GM23248 (cell line): ENCODE measurements around the gene EP300. TPM values are rescaled to one million over a fixed set of nuclear protein-coding genes. Genes with fewer than 3 reads are reported as not detected.

ENCODE experiments used
- DNase-seq: peaks from one replicate; pipeline ENCODE4 v3.0.0-alpha.2; 2015
- H2AFZ ChIP-seq: fragments of 200-600 bp; sonication (generic); 2 replicates; pipeline ENCODE4 v1.6.1; 2016; ENCODE audit warnings: antibody characterized with exemption
- H3F3A ChIP-seq: fragments of 200-600 bp; sonication (generic); 2 replicates; pipeline ENCODE4 v1.6.1; 2016; ENCODE audit warnings: mild to moderate bottlenecking, antibody characterized with exemption, mixed run types; ENCODE audit not compliant: insufficient read depth
- H3K27ac ChIP-seq: fragments of 200-600 bp; sonication (generic); 2 replicates; pipeline ENCODE4 v1.5.1; 2016; ENCODE audit warnings: mild to moderate bottlenecking
- H3K27me3 ChIP-seq: fragments of 200-600 bp; sonication (generic); replicated peaks from 2 replicates; pipeline ENCODE4 v1.6.1; 2016; ENCODE audit warnings: mild to moderate bottlenecking; ENCODE audit not compliant: insufficient read depth
- H3K36me3 ChIP-seq: fragments of 200-600 bp; sonication (generic); 2 replicates; pipeline ENCODE4 v1.6.1; 2016; ENCODE audit warnings: low read depth, mild to moderate bottlenecking
- H3K4me1 ChIP-seq: fragments of 200-600 bp; sonication (generic); 2 replicates; pipeline ENCODE4 v1.6.1; 2016; ENCODE audit warnings: mild to moderate bottlenecking; ENCODE audit not compliant: insufficient read depth
- H3K4me2 ChIP-seq: fragments of 200-600 bp; sonication (generic); one replicate; pipeline ENCODE4 v1.6.1; 2016; ENCODE audit warnings: mild to moderate bottlenecking; ENCODE audit not compliant: unreplicated experiment
- H3K4me3 ChIP-seq: fragments of 200-600 bp; sonication (generic); 2 replicates; pipeline ENCODE4 v1.5.1; 2016; ENCODE audit warnings: mild to moderate bottlenecking
- H3K79me2 ChIP-seq: fragments of 200-600 bp; sonication (generic); 2 replicates; pipeline ENCODE4 v1.6.1; 2016; ENCODE audit warnings: mild to moderate bottlenecking; ENCODE audit not compliant: insufficient read depth
- H3K9ac ChIP-seq: fragments of 200-600 bp; sonication (generic); 2 replicates; pipeline ENCODE4 v1.6.1; 2016; ENCODE audit warnings: mild to moderate bottlenecking
- H3K9me2 ChIP-seq: fragments of 200-600 bp; sonication (generic); 2 replicates; pipeline ENCODE4 v1.6.1; 2016; ENCODE audit warnings: mixed run types, mild to moderate bottlenecking, moderate library complexity; ENCODE audit not compliant: insufficient read depth
- H3K9me3 ChIP-seq: fragments of 200-600 bp; sonication (generic); one replicate; pipeline ENCODE4 v1.6.1; 2017; ENCODE audit warnings: low read depth
- H4K20me1 ChIP-seq: fragments of 200-600 bp; sonication (generic); 2 replicates; pipeline ENCODE4 v1.6.0; 2016; ENCODE audit not compliant: insufficient read depth
- EZH2 ChIP-seq: fragments of 200-600 bp; sonication (generic); IDR thresholded peaks from 2 replicates; pipeline ENCODE4 v1.6.1; 2018; ENCODE audit warnings: antibody characterized with exemption, mild to moderate bottlenecking; ENCODE audit not compliant: insufficient read depth, poor library complexity, severe bottlenecking
- EZH2phosphoT487 ChIP-seq: fragments of 200-600 bp; sonication (generic); IDR thresholded peaks from 2 replicates; pipeline ENCODE4 v1.6.1; 2018; ENCODE audit warnings: antibody characterized with exemption, moderate library complexity, mild to moderate bottlenecking, low read depth; ENCODE audit not compliant: insufficient read depth
- whole genome bisulfite sequencing, 2 experiments: methylation state at CpG; one replicate each; pipeline ENCODE4 v1.1.6; 2015 to 2017; ENCODE audit warnings: low lambda C conversion rate in 2 of 2, low coverage in 1 of 2; ENCODE audit errors: missing lambda C conversion rate in 2 of 2; 5-methylcytosine and 5-hydroxymethylcytosine counted together
- in situ Hi-C: fragments of 300-500 bp; cut with MboI; formaldehyde crosslinking; loops from 2 replicates; pipeline ENCODE4 v1.15.0; 2020
- polyA plus RNA-seq: library from polyadenylated mRNA; unstranded; fragments of >200 nt; fragmentation: Nextera tagmentation; extraction: Ambion mirVana; gene quantifications from 2 replicates; pipeline ENCODE4 v1.2.1, GENCODE V29; 2016
- total RNA-seq: library from RNA; depleted of rRNA; stranded (reverse); fragments of >200 nt; shearing (Covaris generic); gene quantifications from 2 replicates; pipeline ENCODE4 v1.2.3, GENCODE V29; 2014

The EP300 gene
- total and polyA plus RNA-seq, 2 experiments from 2014 or later, result 11.4 to 18.8 TPM

DNA sequence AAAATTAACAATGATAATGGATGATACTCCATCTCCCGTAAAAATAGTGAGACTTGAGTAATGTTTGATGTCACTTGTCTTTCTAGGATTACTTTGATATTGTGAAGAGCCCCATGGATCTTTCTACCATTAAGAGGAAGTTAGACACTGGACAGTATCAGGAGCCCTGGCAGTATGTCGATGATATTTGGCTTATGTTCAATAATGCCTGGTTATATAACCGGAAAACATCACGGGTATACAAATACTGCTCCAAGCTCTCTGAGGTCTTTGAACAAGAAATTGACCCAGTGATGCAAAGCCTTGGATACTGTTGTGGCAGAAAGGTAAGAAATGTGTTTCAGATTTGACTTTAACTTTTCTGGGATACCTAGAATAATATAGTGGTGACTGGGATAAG lies 64.7 kb downstream of the EP300 start:
- no peak overlapping the region for H2AFZ ChIP-seq
- in situ Hi-C loops, result no loop called here
- H3K4me1 ChIP-seq, result no peaks in the 10 kb centered on the region
- H3K4me2 ChIP-seq, result no peak overlapping the region
- no peak overlapping the region for H3K9ac ChIP-seq
- H3K79me2 ChIP-seq, result peaks cover 38% of the 10 kb centered on the region
- no peak for DNase-seq
- no peak overlapping the region for H3K4me3 ChIP-seq
- no peaks in the 10 kb centered on the region for H3K9me2 ChIP-seq
- 0 out of 2 replicates have a peak, but pooled peaks cover under 1% of the 10 kb centered on the region for H3F3A ChIP-seq
- no peak overlapping the region for H3K27ac ChIP-seq
- H3K36me3 ChIP-seq, result peaks cover 94% of the 10 kb centered on the region
- H4K20me1 ChIP-seq, result no peaks in the 10 kb centered on the region
- no peak for TF ChIP-seq EZH2
- TF ChIP-seq EZH2phosphoT487, result no peak
- no peaks in the 10 kb centered on the region for H3K9me3 ChIP-seq
- WGBS, 2 experiments, result 63 to 65% methylated on average over 4 of the region's 4 CpGs
- H3K27me3 ChIP-seq, result no peaks in the 10 kb centered on the region

DNA sequence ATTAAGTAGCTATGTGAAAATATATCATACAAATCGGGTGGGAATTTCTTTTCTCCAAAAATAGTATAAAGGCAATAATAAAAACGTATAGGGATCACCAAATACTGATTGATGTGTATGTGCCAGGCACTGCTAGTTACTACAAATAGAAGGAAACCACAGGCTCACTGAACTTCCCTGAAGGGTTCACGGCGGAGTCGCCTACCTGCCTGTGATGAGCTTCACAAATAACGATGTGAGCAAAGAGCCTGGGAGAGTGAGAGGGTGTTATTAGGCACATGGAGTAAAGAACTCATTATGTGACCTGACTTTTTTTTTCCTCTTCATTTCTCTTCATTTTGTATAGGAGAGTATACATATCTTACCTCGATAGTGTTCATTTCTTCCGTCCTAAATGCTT lies 76.8 kb downstream of the EP300 start:
- whole genome bisulfite sequencing, 2 experiments, result 72 to 75% methylated on average over 8 of the region's 8 CpGs

DNA sequence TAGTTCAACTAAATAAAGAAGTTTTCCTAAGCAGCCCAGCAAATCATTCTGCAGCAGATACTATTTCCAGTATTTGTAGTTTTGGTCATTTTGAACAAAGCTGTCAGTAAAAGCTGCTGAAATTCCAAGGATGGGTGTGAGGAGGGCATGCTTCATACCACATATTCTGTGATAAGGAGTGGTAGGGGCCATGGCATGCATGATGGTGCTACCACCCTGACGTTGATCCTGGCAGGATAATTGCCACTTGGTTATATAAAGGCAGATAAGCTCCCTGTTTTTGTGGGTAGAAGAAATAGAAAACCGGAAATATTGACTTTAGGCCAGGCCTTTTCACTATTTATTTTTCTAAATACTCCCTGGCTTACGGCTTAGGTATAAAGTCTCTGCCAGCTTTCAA lies 79.6 kb downstream of the EP300 start:
- Histone ChIP-seq H3K36me3 (peaks cover 72% of the 10 kb centered on the region), H3K4me2 (no peak overlapping the region), H3K27ac (no peak overlapping the region), H3K79me2 (peaks cover 19% of the 10 kb centered on the region; the same call in 1 of the 2 replicates), H3K9ac (no peak overlapping the region), H4K20me1 (no peaks in the 10 kb centered on the region), H3K4me3 (no peak overlapping the region), H3K4me1 (no peaks in the 10 kb centered on the region), H3K9me3 (no peaks in the 10 kb centered on the region), H3K9me2 (no peaks in the 10 kb centered on the region), H3F3A (peaks cover 15% of the 10 kb centered on the region; the same call in 1 of the 2 replicates), H2AFZ (no peak overlapping the region), H3K27me3 (no peaks in the 10 kb centered on the region)
- in situ Hi-C loops, result no loop called here
- TF ChIP-seq EZH2phosphoT487 (no peak), EZH2 (no peak)
- WGBS, 2 experiments, result 82 to 94% methylated on average over 3 of the region's 3 CpGs
- no peak for DNase-seq

More for the DNA sequence above, 76.8 kb downstream of the EP300 start:
- no peak overlapping the region for H3K4me2 ChIP-seq
- no peaks in the 10 kb centered on the region for H3K9me2 ChIP-seq
- peaks cover 19% of the 10 kb centered on the region for H3K79me2 ChIP-seq
- H3K4me1 ChIP-seq, result no peaks in the 10 kb centered on the region
- DNase-seq, result no peak
- H3K9ac ChIP-seq, result no peak overlapping the region
- H4K20me1 ChIP-seq, result no peaks in the 10 kb centered on the region
- no peak overlapping the region for H3K4me3 ChIP-seq
- TF ChIP-seq EZH2, result no peak
- no peak for TF ChIP-seq EZH2phosphoT487
- in situ Hi-C loops, result no loop called here
- no peak overlapping the region for H2AFZ ChIP-seq
- H3F3A ChIP-seq, result peaks cover 8% of the 10 kb centered on the region
- H3K27ac ChIP-seq, result no peak overlapping the region
- H3K27me3 ChIP-seq, result no peaks in the 10 kb centered on the region
- no peaks in the 10 kb centered on the region for H3K9me3 ChIP-seq
- H3K36me3 ChIP-seq, result peaks cover 84% of the 10 kb centered on the region

DNA sequence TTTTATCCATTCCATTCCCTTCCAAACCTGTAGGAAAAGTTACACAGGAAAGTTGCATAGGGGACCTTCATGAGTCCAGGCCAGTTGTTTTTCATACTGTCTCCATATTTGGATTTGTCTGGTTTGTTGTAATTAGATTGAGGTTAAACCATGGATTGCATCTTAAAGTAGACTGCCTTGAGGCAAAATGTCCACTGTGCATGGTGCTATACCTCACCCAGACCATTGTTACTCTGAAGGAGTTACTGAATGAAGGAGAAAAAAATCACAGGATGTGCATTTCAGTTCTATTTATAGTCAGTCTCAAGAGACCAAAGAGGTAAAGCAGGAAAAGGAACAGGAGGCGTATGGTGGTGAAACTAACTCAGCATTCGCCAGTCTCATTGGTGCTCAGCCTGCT lies 83.2 kb downstream of the EP300 start:
- no peaks in the 10 kb centered on the region for H3K4me1 ChIP-seq
- DNase-seq, result no peak
- H3K4me3 ChIP-seq, result no peak overlapping the region
- in situ Hi-C loops, result no loop called here
- no peak for TF ChIP-seq EZH2phosphoT487
- TF ChIP-seq EZH2, result no peak
- no peak overlapping the region for H3K9ac ChIP-seq
- 93 to 98% methylated on average over 2 of the region's 2 CpGs for WGBS, 2 experiments
- no peaks in the 10 kb centered on the region for H3K9me3 ChIP-seq
- 0 out of 2 replicates have a peak, but pooled peaks cover 14% of the 10 kb centered on the region for H3K79me2 ChIP-seq
- 0 out of 2 replicates have a peak, but pooled peaks cover 7% of the 10 kb centered on the region for H3F3A ChIP-seq
- no peak overlapping the region for H3K27ac ChIP-seq
- H3K27me3 ChIP-seq, result no peaks in the 10 kb centered on the region
- peaks cover 70% of the 10 kb centered on the region for H3K36me3 ChIP-seq
- H2AFZ ChIP-seq, result no peak overlapping the region
- no peak overlapping the region for H3K4me2 ChIP-seq
- no peaks in the 10 kb centered on the region for H3K9me2 ChIP-seq
- H4K20me1 ChIP-seq, result no peaks in the 10 kb centered on the region

DNA sequence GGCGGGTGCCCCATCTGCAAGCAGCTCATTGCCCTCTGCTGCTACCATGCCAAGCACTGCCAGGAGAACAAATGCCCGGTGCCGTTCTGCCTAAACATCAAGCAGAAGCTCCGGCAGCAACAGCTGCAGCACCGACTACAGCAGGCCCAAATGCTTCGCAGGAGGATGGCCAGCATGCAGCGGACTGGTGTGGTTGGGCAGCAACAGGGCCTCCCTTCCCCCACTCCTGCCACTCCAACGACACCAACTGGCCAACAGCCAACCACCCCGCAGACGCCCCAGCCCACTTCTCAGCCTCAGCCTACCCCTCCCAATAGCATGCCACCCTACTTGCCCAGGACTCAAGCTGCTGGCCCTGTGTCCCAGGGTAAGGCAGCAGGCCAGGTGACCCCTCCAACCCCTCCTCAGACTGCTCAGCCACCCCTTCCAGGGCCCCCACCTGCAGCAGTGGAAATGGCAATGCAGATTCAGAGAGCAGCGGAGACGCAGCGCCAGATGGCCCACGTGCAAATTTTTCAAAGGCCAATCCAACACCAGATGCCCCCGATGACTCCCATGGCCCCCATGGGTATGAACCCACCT lies 84.7 kb downstream of the EP300 start:
- Histone ChIP-seq H3K27ac (no peak overlapping the region), H3K79me2 (0 out of 2 replicates have a peak, but pooled peaks cover 10% of the 10 kb centered on the region), H3F3A (0 out of 2 replicates have a peak, but pooled peaks cover 7% of the 10 kb centered on the region), H3K9me3 (no peaks in the 10 kb centered on the region), H2AFZ (no peak overlapping the region), H3K4me2 (no peak overlapping the region), H4K20me1 (no peaks in the 10 kb centered on the region), H3K4me1 (no peaks in the 10 kb centered on the region), H3K9ac (no peak overlapping the region), H3K9me2 (no peaks in the 10 kb centered on the region), H3K27me3 (no peaks in the 10 kb centered on the region), H3K4me3 (no peak overlapping the region), H3K36me3 (peaks cover 57% of the 10 kb centered on the region)
- DNase-seq, result no peak
- WGBS, 2 experiments, result 87 to 89% methylated on average over 15 of the region's 15 CpGs
- in situ Hi-C loops, result no loop called here
- TF ChIP-seq EZH2phosphoT487, result no peak
- no peak for TF ChIP-seq EZH2
